Neural progenitor cell (in vitro differentiated cells): ENCODE data around the gene JCAD.

ENCODE experiments used
- CTCF ChIP-seq: fragments of 200-600 bp; sonication (generic); IDR thresholded peaks from 2 replicates; pipeline ENCODE4 v1.5.1; 2017; ENCODE audit warnings: antibody characterized with exemption, mild to moderate bottlenecking
- EZH2 ChIP-seq: fragments of 200-600 bp; sonication (generic); IDR thresholded peaks from 2 replicates; pipeline ENCODE4 v1.6.1; 2017; ENCODE audit warnings: antibody characterized with exemption, mild to moderate bottlenecking, moderate library complexity
- EZH2phosphoT487 ChIP-seq: fragments of 200-600 bp; sonication (generic); IDR thresholded peaks from 2 replicates; pipeline ENCODE4 v1.6.1; 2017; ENCODE audit warnings: antibody characterized with exemption

- no peak for TF ChIP-seq CTCF
- no peak for TF ChIP-seq EZH2
- no peak for TF ChIP-seq EZH2phosphoT487
Observed at GRCh38 chr10:30027057-30028005, 32.1 kb downstream of the JCAD start.
